GM21717 (cell line): ENCODE data around the gene EVC.

Experiments
- ATAC-seq: cut with Tn5 transposase; IDR thresholded peaks from one replicate; pipeline ENCODE4 v1.9.1; 2021; ENCODE audit warnings: mild to moderate bottlenecking, moderate library complexity; ENCODE audit not compliant: unreplicated experiment

EVC gene

DNA sequence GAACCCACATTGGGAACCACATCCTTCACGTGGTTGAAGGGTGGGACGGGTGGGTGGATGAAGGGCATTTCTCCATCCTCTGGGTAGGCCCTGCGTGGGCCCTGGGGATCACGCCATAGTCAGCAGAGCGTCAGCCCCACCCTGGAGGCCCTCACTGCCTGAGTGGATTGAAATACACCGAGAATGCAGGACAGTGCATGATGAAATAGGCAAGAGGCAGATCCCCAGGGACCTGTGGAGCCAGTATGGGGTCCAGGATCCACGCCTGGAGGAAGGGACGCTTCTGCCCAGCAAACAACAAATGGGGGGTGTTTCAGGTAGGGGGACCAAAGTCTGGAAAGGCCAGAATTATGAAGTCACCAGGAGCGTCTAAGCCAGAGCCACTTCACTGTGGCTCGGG lies 19.4 kb downstream of the EVC start:
- no peak for ATAC-seq

DNA sequence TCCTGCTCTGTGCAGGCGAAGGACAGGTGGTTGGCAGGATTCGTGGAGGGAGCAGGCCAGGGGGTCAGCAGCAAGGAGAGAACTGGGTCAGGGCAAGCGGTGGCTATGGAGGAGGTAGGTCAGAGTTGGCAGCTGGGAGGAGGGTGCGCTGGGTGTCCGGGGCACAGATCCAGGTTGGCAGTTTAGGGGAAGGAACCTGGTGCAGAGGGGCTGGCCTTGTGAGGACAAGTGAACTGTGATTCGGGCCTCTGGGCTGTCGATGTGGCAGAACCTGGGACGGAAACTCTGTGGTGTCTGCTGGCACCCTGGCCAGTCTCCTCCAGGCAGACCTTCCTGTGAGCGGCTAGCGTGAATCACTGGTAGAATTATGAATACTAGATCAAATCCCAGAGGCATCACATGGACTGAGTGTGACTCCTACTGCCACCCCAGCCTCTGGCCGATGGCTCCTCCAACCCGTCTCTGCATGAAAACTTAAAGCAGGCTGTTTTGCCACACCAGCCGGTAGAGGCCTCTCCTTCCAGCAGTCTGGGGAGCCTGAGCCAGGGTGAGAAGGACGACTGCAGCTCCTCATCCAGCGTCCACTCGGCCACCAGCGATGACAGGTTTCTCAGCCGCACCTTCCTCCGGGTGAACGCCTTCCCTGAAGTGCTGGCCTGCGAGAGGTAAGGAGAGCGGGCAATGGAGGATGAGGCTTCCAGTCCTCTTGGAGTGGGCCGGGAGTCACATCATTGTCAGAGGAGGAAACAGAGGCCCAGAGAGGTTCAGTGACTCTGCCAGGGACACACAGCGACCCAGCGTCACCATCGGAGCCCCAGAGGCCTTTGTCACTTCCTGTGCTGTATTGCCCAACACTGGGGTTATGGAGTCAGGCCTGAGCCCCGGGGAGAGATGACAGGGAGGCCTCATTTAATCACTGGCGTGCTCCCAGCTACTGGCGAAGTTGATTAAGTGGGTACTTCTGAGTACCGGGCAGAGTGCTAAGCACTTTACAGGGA lies 20.3 kb downstream of the EVC start:
- ATAC-seq = no peak

DNA sequence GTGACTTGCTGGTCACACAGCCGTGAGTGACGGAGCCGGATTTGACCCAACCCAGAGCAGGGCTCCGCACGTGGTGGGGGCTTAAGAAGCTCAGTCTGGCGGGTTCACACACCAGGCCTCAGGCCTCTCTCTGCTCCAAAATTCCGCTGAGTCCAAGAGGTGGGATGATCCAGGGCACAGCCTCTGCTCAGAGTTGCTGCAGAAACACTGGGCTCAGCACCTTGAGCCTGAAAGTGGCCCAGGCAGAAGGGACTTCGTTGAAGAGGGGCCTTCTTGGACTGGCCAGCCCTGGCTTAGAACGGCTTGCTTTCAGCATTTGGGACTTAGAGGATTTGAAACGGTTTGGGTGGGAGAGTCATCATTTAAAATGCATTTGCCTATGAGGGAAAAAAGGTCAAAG lies 21.2 kb downstream of the EVC start:
- ATAC-seq = no peak

DNA sequence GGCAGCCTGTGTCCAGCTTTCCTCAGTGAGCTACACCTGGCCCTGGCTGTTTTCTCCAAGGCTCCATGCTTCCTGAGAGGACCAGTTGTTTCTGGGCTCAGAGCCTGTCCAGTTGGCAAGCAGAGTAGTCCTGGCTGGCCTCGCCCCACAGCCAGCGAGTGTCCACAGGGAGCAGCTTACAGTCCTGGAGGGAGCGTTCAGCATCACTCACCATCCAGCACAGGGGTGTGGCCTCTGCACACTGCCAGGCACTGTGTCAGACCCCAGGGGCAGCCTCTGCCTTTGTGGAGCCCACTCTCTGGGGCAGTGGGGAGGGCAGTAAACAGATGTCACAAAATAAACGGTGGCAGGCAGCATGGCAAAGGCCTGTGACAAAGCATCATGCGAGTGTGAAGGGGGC lies 23.9 kb downstream of the EVC start:
- no peak for ATAC-seq

DNA sequence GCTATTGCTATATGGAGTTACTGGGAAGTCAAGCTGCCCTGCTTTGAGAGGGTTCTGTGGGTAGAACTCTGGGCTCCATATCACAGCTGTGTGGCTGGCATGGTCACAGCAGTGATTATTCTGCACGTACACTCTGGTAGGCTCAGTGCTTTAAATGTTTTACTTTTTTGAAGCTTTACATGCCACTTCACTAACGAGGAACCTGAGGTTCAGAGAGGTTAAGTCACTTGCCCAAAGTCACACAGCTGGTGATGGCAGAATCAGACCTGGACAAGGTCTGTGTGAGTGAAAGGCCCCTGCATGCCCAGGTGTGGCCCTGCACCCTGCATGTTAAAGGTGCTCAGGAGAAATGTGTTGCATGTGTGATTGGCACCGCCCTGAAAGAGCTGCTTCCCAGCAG lies 24.5 kb downstream of the EVC start:
- no peak for ATAC-seq

DNA sequence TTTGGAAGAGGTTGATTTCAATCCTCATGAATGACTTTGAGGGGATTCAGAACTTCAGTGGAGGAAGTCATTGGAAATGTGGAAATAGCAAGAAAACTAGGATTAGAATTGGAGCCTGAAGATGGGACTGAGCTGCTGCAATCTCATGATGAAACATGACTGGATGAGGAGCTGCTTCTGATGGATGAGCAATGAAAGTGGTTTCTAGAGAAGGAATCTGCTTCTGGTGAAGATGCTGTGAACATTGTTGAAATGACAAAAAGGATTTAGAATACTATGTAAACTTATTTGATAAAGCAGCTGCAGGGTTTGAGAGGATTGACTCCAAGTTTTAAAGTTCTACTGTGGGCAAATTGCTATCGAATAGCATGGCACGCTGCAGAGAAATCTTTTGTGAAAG lies 27.1 kb downstream of the EVC start:
- no peak for ATAC-seq

DNA sequence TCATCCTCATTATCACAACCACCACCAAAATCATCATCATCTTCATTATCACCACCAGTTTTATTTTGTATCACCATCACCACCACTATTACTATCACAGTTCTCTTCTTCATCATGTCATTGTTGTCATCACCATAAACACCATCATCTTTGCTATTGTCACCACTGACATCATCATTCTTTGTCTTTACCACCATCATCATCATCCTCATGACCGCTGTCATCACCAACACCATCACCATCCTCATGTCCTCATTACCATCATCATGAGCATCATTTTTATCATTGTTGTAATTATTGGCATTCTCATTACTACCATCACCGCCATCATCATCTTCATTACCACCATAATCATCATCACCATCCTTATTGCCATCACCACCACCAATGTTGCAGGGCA lies 31.4 kb downstream of the EVC start:
- no peak for ATAC-seq

DNA sequence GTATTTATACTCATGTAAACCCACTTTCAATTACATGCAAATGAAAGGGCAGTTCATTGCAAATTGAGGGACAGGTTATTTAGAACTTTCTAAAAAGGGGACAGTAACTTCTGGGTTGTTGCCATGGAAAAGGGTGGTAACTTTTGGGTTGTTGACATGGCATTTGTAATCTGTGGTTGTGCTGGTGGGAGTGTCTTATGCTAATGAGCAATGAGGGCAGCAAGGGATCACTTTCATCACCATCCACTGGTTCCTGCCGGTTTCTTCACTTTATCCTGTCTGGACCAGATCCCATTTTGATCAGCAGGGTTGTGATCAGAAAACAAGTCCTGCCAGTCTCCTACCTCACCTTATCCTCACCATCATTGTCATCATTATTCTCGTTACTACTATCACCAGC lies 32.0 kb downstream of the EVC start:
- ATAC-seq = no peak

DNA sequence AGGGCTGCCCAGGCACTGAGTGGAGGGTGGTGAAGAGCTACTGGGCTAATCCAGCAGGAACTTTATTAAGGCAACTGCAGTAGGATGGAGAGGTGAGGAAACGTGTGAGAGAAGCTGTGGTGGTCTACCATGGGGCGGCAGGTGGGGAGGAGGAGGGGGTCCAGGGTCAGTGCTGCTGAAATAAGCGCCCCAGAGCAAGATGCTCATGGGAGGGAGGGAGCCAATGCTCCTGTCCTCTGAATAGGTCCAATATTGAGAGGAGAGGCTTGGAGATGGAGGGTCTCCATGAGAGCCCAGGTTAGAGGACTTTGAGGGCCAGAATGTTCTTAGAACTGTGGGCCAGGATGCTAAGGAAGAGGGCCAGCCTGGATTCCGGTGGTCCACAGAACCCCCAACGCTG lies 35.2 kb downstream of the EVC start:
- ATAC-seq = no peak

DNA sequence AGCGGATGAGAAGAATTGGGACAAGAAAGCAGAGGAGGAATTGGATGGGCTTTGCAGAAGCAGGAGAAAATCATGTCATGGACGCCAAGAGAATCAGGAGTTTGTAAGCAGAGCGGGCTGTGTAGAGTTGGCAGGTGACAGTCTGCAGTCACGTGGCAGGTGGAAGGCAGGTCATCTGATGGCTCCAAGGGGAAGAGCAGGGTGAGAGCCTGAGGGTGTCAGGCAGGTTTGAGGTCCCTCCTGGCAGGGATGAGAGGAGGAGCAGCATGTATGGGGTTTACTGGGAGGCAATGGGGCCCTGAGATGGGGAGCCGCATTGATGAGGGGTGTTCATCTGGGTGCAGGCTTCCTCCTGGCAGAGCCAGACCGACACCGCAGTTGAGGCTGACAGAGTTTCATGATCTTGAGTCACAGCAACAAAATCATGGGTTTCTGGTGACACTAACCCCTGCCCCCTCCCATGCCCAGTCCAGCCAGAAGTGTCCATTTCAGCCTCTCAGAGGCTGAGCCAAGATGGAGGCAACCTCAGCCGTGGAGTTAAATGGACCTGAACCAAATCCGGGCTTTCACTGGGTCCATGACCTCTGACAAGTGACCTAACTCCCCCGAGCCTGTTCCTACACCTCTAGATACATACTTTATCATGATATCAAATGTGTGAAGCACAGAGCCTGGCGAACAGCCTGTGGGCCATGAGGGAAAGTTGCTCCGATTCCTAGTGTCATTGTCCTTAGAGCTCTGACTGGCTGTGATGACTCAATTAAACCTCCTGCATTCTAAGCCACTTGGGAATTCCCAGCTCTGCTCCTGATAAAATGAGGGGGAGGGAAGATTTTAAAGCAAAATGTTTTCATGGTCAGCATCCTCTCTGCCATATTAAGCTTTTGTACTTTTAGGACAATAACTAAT lies 36.1 kb downstream of the EVC start:
- no peak for ATAC-seq

DNA sequence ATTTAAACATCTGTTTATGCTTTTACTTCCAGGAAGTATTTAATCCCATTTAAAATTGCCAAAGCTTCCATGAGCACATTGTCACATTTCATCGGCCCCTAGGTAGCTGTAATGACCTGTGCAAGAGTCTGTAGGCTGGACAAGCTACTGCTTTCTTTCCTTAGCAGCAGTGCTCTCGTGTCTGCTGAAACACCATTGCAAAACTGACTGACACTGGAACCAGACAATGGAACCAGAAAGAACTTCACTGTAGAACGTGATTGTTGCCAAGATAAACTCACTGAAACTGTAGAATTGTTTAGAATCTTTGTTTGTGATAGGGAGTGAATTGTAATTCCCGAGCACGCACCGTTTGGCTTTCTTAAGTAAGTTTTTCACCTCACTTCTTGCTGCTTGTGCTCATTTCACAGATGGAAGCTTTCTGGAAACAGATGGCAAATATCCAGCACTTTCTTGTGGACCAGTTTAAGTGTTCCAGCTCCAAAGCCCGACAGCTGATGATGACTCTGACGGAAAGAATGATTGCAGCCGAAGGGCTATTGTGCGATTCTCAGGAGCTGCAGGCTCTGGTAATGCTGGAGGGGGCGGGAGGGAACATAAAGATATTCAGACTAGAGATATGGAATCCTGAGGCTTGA lies 36.9 kb downstream of the EVC start:
- no peak for ATAC-seq

DNA sequence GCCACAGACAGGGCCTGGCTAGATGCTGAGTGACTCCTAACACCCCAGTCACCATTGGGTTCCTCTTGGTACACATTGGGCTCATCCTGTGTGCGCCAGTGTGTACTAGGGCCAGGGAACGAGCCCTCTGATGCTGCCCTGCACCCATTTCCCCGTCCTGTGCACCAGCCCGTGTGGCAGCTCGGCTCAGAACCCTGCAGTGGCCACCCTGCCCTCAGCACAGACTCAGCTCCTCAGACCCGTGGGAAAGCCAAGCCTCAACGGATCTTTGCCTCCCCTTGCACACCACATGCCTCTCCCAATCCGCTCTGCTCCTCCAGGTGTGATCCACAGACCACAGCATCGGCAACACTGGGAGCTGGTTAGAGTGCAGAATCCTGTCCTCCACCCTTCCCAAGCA lies 38.6 kb downstream of the EVC start:
- no peak for ATAC-seq

DNA sequence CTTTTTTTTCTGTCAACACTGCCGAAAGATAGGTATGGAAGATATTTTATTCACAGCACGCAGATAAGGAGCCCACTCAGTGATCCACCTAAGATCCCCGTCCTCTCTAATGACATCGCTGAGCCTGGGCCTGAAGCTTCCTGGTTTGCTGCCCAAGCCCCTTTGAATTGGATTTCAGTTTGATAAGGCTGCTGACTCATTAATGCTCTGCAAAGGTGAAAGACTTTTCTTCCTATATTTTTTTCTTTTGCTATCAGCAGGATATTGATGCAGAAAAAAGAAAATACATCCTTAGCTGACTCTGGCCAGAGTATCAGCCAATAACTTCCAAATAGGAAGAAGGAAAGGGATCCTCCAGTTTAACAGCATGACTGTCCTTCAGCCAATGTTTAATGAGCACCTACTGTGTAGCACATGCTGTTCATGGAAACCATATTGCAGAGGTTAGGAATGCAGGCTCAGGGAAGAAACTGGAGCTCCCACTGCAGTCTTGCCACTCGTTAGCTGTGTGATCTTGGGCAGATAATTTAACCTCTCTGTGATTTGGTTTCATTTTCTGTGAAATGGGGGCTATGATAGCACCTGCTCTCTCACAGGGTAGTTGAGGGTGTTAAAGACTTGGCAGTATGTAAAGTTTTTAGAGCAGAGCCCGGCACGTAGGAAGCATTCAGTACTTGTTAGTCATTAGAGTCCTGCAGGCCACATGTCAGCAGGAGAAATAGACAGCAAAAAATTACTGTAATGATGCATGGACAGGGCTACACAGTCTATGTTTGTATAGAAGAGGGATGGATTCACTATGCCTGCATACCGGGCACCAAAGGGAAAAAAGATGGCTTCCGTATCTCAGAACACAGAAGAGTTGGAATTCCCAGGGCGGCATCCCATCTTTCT lies 39.3 kb downstream of the EVC start:
- no peak for ATAC-seq

DNA sequence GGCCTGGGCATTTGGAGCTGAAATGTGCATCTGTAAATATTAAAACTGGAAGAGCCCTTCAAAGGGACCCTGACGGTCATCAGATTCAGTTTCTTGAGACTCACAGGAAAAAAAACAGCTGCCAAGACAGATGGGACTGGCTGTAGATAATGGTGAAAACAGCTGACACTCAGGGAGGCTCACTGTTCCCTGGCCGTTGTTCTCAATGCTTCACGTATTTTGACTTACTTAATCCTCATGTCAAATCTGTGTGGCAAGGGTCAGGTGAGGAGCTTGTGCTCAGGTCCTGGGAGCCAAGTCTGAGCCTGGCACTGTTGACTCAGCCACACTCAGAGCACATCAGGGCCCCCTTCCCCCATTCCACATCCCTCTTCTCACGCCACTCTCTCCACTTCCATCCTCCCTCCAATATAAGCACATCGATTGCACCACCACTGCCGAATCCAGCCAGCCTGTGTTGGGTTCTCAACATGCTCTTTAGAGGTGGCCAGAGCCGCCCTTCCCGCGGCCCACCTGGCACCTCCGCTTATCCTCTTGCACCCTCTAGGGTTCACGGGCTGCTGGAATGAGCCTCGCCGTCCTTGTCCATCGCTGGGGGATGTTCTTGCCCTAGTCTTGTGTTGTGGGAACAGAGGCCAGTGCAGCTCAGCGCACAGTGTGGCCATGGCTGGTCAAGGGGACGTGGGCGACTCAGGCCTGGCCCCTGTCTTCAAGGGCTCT lies 40.1 kb downstream of the EVC start:
- ATAC-seq = no peak

DNA sequence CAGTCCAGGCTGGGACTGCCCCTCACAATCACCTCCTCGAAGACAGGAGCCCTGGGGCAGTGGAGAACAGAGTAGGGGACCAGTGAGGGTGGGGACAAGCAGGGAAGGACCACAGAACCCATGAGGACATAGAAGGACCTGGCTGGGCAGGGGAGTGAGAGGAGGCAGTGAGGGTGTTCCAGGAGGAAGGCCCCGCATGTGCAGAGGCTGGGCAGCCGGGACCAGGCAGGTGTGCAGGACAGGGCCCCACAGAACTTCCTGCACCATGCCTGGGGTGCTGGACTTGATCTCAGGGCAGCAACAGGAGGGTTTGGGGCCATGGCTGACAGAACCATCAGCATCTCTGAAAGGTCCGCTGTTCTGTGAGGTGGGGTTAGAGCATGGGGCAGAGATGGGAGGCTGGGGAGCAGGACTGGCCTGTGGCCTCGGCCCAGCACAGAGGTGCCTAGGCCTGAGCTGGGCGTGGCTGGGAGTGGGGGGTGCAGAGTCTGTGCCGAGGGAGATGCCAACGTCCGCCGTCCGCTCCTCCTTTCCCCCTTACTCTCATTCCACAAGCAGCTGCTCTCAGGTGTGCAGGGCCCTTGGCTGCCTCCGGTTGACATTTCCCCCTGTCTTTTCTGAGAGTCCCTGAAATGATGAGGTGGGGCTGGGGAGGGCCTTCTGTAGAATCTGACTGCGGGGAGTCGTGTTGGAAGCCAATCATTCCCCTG lies 40.8 kb downstream of the EVC start:
- no peak for ATAC-seq

DNA sequence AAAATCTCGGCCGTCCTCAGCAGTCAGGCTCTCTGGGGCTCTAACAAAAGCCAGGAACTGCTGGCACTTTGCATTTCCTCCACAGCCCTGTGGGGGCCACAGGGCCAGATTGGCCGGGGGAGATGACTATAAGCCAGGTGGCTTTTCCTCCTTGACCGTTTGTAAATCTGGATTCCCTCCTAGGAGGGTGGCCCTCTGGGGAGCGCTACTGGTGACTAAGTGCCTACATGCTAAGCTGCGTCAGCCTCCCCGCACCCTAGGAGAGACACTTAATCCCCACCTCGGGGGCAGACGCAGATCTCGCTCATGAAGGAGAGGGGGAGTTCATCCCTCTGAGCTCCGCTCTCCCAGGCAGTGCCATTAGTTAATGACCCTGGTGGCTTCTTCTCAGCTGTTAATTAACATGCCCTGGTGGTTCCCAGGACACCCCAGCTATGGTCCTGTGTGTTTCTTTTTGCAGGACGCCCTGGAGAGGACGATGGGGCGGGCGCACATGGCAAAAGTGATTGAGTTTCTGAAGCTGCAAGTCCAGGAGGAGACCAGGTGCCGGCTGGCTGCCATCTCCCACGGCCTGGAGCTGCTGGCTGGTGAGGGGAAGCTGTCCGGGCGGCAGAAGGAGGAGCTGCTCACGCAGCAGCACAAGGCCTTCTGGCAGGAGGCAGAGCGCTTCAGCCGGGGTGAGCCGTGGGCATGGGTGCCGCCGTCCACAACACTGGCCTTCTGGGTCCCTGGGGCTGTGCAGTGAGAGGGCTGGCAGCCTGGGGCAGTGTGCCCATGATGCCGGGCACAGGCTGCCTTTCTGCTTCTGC lies 41.6 kb downstream of the EVC start:
- no peak for ATAC-seq

DNA sequence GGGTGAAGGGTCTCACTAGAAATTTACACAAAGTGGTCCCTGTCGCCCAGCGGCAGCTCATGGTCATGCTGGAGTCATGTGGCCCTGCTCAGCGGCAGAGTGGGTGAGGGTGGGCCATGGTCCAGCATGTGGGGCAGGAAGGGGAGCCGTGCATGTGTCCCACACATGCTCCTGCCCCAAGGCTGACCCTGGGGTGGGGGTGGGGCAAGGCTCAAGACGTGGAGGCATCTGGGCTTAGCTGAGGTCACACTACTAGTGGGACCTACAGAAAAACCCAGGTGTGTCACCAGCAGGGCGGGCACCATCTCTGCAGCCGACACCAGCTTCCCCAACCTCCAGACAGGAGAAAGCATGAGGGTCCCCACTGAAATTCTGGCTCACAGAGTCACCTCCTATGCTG lies 42.4 kb downstream of the EVC start:
- no peak for ATAC-seq
